Neural crest cell (in vitro differentiated cells): ENCODE data around the gene PRCP. TPM values are rescaled to one million over a fixed set of nuclear protein-coding genes. Genes with fewer than 3 reads are reported as not detected.

Experiments used
- DNase-seq: peaks from one replicate; pipeline ENCODE4 v3.0.0; 2021; ENCODE audit warnings: low read depth, mixed read lengths, low spot score
- H3K27ac Mint-ChIP-seq: one replicate; pipeline ENCODE4 v1.8.0; 2021; ENCODE audit warnings: mild to moderate bottlenecking, mixed read lengths; ENCODE audit not compliant: unreplicated experiment
- H3K27me3 Mint-ChIP-seq: 2 replicates; pipeline ENCODE4 v1.8.0; 2021; ENCODE audit warnings: low read depth, mild to moderate bottlenecking, mixed read lengths
- H3K36me3 Mint-ChIP-seq: 2 replicates; pipeline ENCODE4 v1.8.0; 2021; ENCODE audit warnings: low read depth, mild to moderate bottlenecking, mixed read lengths
- H3K4me1 Mint-ChIP-seq: 2 replicates; pipeline ENCODE4 v1.8.0; 2021; ENCODE audit warnings: mixed read lengths
- H3K4me3 Mint-ChIP-seq: one replicate; pipeline ENCODE4 v1.8.0; 2021; ENCODE audit warnings: mild to moderate bottlenecking, mixed read lengths
- H3K9me3 Mint-ChIP-seq: 2 replicates; pipeline ENCODE4 v1.8.0; 2021; ENCODE audit warnings: mixed read lengths
- CTCF ChIP-seq: fragments of 200-600 bp; sonication (generic); conservative IDR thresholded peaks from 2 replicates; pipeline ENCODE4 v1.5.0; 2021; ENCODE audit warnings: antibody characterized with exemption, mild to moderate bottlenecking
- total RNA-seq: library from RNA; stranded (reverse); gene quantifications from 2 replicates; pipeline ENCODE4 v1.2.1, GENCODE V29; 2021

The PRCP gene
- total RNA-seq, 1 donor from 2014 or later, result 59.8 TPM

- Mint-ChIP-seq H3K27me3 (no peaks in the 10 kb centered on the region), H3K4me1 (peaks cover 33% of the 10 kb centered on the region), H3K9me3 (no peaks in the 10 kb centered on the region), H3K36me3 (no peaks in the 10 kb centered on the region), H3K4me3 (peak overlapping the region; percentile 99), H3K27ac (no peak overlapping the region)
- TF ChIP-seq CTCF, result no peak
- DNase-seq, result no peak
Measured at GRCh38 chr11:82899186-82899820, 927 bp downstream of the PRCP start.

- no peak for TF ChIP-seq CTCF
- DNase-seq, result no peak
- Mint-ChIP-seq H3K4me3 (peak overlapping the region; percentile 69), H3K9me3 (no peaks in the 10 kb centered on the region), H3K36me3 (no peaks in the 10 kb centered on the region), H3K27ac (no peak overlapping the region), H3K27me3 (no peaks in the 10 kb centered on the region), H3K4me1 (peaks cover 33% of the 10 kb centered on the region)
Measured at GRCh38 chr11:82898241-82898640, 2.0 kb downstream of the PRCP start.

GRCh38 chr11:82896183-82896582, 4.0 kb downstream of the PRCP start:
- no peak for TF ChIP-seq CTCF
- H3K27me3 Mint-ChIP-seq, result no peaks in the 10 kb centered on the region
- no peak overlapping the region for H3K27ac Mint-ChIP-seq
- no peaks in the 10 kb centered on the region for H3K9me3 Mint-ChIP-seq
- DNase-seq, result no peak
- H3K36me3 Mint-ChIP-seq, result no peaks in the 10 kb centered on the region
- no peak overlapping the region for H3K4me3 Mint-ChIP-seq
- H3K4me1 Mint-ChIP-seq, result peaks cover 18% of the 10 kb centered on the region

GRCh38 chr11:82895437-82896091, 4.7 kb downstream of the PRCP start:
- DNase-seq, result no peak
- H3K4me3 Mint-ChIP-seq, result no peak overlapping the region
- H3K27me3 Mint-ChIP-seq, result no peaks in the 10 kb centered on the region
- no peaks in the 10 kb centered on the region for H3K9me3 Mint-ChIP-seq
- H3K4me1 Mint-ChIP-seq, result peaks cover 15% of the 10 kb centered on the region
- H3K36me3 Mint-ChIP-seq, result no peaks in the 10 kb centered on the region
- no peak for TF ChIP-seq CTCF
- H3K27ac Mint-ChIP-seq, result no peak overlapping the region

- no peak for DNase-seq
- no peak overlapping the region for H3K4me3 Mint-ChIP-seq
- H3K27me3 Mint-ChIP-seq, result no peaks in the 10 kb centered on the region
- H3K9me3 Mint-ChIP-seq, result no peaks in the 10 kb centered on the region
- H3K36me3 Mint-ChIP-seq, result no peaks in the 10 kb centered on the region
- no peak overlapping the region for H3K27ac Mint-ChIP-seq
- TF ChIP-seq CTCF, result no peak
- no peaks in the 10 kb centered on the region for H3K4me1 Mint-ChIP-seq
Measured at GRCh38 chr11:82892611-82893169, 7.5 kb downstream of the PRCP start.
